ENCODE results near the gene PCDHA11.
"Not testable (repeated sequence)": the region's sequence is repeated elsewhere in the genome, so short reads cannot be mapped to it uniquely, and the experiment has no call there.

PCDHA11 gene

DNA sequence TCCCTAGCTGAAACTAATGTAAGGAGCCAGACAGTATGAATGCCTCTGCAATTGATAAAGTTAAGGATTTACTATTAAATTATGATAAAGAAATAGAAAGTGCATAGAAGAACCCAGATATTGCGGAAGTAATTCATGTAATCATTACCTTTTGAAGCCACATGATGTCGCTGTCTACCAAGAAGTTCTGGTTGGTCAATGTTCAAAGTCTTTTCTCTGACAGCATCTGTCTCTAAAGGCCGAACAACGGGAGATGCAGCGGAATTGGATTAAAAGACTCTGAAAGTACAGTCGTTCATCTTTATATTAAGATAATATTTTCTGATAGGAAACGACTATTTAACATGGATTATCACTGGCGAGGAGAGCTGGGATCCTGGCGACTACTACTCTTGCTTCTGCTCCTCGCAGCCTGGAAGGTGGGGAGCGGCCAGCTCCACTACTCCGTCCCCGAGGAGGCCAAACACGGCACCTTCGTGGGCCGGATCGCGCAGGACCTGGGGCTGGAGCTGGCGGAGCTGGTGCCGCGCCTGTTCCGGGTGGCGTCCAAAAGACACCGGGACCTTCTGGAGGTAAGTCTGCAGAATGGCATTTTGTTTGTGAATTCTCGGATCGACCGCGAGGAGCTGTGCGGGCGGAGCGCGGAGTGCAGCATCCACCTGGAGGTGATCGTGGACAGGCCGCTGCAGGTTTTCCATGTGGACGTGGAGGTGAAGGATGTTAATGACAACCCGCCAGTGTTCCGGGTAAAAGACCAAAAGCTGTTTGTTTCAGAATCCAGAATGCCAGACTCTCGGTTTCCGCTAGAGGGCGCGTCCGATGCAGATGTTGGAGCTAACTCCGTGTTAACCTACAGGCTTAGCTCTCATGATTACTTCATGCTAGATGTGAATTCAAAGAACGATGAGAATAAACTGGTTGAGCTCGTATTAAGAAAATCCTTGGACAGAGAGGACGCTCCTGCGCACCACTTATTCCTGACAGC, 27.5 kb upstream of the PCDHA11 start, which contains the start of gene PCDHA8:
PCDHA8 (plus strand) TSS at position 210 of the 985 bp plus-strand sequence; CDS start at position 345, 135 bp downstream.
- no peak for DNase-seq
- H3K9me3 Mint-ChIP-seq, result peaks cover 85% of the 10 kb centered on the region
- H3K36me3 Mint-ChIP-seq (ENCODE audit: low read depth), result peaks cover 76% of the 10 kb centered on the region
- no peaks in the 10 kb centered on the region for H3K4me1 Mint-ChIP-seq
- H3K27me3 Mint-ChIP-seq (ENCODE audit: low read depth, poor library complexity), result no peaks in the 10 kb centered on the region
- H3K4me3 Mint-ChIP-seq, result no peak within 1 kb of the TSS
- H3K27ac Mint-ChIP-seq, result no peak within 1 kb of the TSS
- no peak for TF ChIP-seq CTCF (IDR thresholded peaks at IDR 0.05)

- H3K4me3 Mint-ChIP-seq, result no peak overlapping the region
- H3K27me3 Mint-ChIP-seq (ENCODE audit: low read depth, poor library complexity), result no peaks in the 10 kb centered on the region
- peaks cover 79% of the 10 kb centered on the region for H3K36me3 Mint-ChIP-seq (ENCODE audit: low read depth)
- DNase-seq, result no peak
- H3K27ac Mint-ChIP-seq, result no peak overlapping the region
- no peaks in the 10 kb centered on the region for H3K4me1 Mint-ChIP-seq
- H3K9me3 Mint-ChIP-seq, result peaks cover 87% of the 10 kb centered on the region
- TF ChIP-seq CTCF (IDR thresholded peaks at IDR 0.05), result no peak
These were observed 25.7 kb upstream of the PCDHA11 start for GRCh38 chr5:140842798-140843733.

DNA sequence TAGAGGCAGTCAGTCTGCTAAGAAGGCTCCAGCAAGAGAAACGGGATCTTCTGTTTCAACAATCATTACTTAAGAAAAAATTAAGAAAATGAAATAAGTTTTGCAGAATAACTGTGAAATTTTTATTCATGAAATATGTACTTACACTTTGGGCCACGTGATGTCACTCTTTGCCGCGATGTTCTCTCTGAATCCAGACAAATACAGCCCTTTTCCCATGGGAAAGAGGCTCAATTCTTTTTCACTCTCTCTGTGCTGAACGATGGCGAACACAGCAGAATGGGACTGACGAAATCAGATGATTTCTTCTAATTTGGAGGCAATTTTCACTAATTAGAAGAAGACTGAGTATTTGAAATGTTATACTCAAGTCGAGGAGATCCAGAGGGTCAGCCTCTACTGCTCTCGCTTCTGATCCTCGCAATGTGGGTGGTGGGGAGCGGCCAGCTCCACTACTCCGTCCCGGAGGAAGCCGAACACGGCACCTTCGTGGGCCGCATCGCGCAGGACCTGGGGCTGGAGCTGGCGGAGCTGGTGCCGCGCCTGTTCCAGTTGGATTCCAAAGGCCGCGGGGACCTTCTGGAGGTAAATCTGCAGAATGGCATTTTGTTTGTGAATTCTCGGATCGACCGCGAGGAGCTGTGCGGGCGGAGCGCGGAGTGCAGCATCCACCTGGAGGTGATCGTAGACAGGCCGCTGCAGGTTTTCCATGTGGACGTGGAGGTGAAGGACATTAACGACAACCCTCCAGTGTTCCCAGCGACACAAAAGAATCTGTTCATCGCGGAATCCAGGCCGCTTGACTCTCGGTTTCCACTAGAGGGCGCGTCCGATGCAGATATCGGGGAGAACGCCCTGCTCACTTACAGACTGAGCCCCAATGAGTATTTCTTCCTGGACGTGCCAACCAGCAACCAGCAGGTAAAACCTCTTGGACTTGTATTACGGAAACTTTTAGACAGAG, 20.3 kb upstream of the PCDHA11 start, which contains the start of gene PCDHA9:
PCDHA9 (plus strand) TSS at position 244 of the 964 bp plus-strand sequence; CDS start at position 358, 114 bp downstream.
- H3K4me3 Mint-ChIP-seq; H3K27me3 Mint-ChIP-seq (ENCODE audit: low read depth, poor library complexity); DNase-seq; H3K27ac Mint-ChIP-seq; H3K4me1 Mint-ChIP-seq: not testable (repeated sequence)
- Mint-ChIP-seq H3K9me3 (peaks cover 78% of the 10 kb centered on the region), H3K36me3 (ENCODE audit: low read depth) (peaks cover 77% of the 10 kb centered on the region)

- H3K27me3 Mint-ChIP-seq (ENCODE audit: low read depth, poor library complexity); H3K4me3 Mint-ChIP-seq; H3K4me1 Mint-ChIP-seq; H3K27ac Mint-ChIP-seq; DNase-seq: not testable (repeated sequence)
- Mint-ChIP-seq H3K9me3 (peaks cover 69% of the 10 kb centered on the region), H3K36me3 (ENCODE audit: low read depth) (peaks cover 66% of the 10 kb centered on the region)
These were observed 18.7 kb upstream of the PCDHA11 start for GRCh38 chr5:140849831-140850634.

DNA sequence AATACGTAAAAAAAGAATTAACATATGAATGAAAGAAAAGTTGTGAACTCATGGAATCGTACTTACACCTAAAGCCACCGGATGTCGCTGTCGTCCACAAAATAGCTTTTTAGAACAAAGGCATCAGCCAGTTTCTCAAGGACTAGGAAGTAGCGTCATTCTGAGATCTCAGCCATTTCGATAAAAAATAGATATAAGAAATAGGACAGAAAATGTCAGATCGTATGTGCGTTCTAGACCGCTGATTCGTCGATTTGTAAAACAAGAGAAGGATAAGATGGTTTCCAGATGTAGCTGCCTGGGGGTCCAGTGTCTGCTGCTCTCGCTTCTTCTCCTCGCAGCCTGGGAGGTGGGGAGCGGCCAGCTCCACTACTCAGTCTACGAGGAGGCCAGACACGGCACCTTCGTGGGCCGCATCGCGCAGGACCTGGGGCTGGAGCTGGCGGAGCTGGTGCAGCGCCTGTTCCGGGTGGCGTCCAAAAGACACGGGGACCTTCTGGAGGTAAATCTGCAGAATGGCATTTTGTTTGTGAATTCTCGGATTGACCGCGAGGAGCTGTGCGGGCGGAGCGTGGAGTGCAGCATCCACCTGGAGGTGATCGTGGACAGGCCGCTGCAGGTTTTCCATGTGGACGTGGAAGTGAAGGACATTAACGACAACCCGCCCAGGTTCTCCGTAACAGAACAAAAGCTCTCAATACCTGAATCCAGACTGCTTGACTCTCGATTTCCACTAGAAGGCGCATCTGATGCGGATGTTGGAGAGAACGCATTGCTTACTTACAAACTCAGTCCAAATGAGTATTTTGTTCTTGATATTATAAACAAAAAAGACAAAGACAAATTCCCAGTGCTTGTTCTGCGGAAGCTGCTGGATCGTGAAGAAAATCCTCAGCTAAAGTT, 12.7 kb upstream of the PCDHA11 start, which contains the start of gene PCDHA10:
PCDHA10 (plus strand) TSS at position 126 of the 903 bp plus-strand sequence; CDS start at position 278, 152 bp downstream.
- Mint-ChIP-seq H3K27ac (no peak within 1 kb of the TSS), H3K9me3 (peaks cover 80% of the 10 kb centered on the region), H3K27me3 (ENCODE audit: low read depth, poor library complexity) (peaks cover 3% of the 10 kb centered on the region), H3K36me3 (ENCODE audit: low read depth) (peaks cover 78% of the 10 kb centered on the region), H3K4me1 (no peaks in the 10 kb centered on the region), H3K4me3 (peak within 1 kb of the TSS; percentile 84)
- DNase-seq, result no peak
- peak; percentile 23 for TF ChIP-seq CTCF (IDR thresholded peaks at IDR 0.05)
